Fibroblast of skin of scalp (primary cell): ENCODE results near the gene RBP3.
A peak's percentile ranks its signal among the peaks of the same experiment; 100 is the strongest.

Source experiments
- DNase-seq: peaks from one replicate; pipeline ENCODE4 v3.0.0-alpha.2; 2013

RBP3 gene

DNA sequence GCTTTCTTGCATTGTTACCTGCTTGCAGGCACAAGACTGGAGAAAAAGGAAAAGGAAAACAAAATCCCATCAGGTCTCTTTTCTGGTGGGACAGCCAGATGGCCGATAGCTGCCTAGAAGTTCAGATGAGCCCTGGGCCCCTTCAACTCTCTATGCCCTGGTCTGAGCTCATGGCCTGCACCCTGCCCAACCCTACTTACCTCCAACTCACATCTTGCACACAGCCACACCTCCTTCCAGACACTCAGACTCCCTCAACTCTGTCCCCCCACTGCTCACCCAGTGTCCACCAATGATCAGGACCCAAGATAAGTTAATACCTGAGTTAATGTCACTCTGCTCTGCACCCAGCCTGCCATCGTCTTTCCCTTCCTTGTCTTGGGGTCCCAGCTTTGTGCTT is 10.9 kb downstream of the RBP3 start:
- no peak for DNase-seq

DNA sequence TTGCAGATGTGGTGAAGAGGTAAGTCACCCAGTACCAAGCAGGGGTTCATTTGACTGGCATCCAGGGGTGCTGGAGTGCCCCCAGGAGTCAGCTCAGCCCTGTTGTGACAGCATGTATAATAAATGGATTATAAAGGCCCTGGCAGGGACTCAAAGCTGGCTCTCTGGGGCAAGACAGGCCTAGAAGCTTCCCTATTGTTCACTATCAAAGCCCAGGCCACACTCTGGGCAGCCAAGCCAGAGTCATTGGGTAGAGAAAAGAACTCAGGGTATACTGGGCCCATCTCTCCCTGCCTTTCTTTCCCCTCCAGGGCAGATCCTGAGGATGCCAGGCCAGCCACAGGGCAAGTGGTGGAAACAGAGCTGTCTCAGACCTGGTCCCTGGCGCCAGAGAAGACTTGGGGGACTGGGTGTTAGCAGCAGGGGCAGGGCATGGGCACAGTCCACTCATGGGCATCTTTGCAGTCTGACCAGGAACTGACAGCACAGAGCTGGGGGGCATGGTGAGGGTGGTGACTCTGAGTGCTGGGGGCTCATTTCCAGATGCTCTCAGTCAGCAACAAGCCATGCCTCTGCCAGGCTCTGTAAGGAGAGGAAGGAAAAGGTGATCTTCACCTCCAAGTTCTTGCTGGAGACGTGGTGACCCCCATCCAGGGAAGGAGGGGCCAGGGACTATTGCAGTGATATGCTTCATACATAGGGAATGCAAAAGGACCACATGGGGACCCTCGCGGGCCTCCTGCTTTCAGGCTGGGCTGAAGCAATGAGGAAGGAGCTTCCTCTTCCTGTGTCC is 11.7 kb downstream of the RBP3 start:
- no peak for DNase-seq

GRCh38 chr10:47360419-47361040 is 12.4 kb downstream of the RBP3 start:
- no peak for DNase-seq

GRCh38 chr10:47361293-47361692 is 13.1 kb downstream of the RBP3 start:
- DNase-seq: peak; percentile 26

- DNase-seq: no peak
Measured at GRCh38 chr10:47362199-47362598, 14.0 kb downstream of the RBP3 start.

DNA sequence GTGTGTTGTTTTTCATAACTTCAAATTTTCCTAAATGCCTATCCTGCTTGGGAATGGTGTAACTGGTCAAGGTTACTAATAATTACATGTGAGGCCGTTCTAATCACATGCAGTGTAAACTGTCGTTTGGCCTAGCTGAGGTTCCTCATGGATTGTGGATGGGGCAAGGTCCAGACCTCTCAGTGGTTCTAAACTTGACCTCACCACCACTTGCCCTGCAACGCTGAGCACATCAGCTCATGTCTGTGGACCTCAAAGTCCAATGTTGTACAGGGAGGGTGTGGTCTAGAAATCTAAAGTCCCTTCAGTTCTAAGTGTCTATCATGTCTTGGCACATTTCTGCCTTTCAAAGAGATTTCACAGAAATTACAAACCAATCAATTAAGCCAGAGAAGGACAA is 15.6 kb downstream of the RBP3 start:
- DNase-seq: no peak

GRCh38 chr10:47364366-47364765 is 16.2 kb downstream of the RBP3 start:
- no peak for DNase-seq

- no peak for DNase-seq
Measured at GRCh38 chr10:47364911-47365310, 16.7 kb downstream of the RBP3 start.

DNA sequence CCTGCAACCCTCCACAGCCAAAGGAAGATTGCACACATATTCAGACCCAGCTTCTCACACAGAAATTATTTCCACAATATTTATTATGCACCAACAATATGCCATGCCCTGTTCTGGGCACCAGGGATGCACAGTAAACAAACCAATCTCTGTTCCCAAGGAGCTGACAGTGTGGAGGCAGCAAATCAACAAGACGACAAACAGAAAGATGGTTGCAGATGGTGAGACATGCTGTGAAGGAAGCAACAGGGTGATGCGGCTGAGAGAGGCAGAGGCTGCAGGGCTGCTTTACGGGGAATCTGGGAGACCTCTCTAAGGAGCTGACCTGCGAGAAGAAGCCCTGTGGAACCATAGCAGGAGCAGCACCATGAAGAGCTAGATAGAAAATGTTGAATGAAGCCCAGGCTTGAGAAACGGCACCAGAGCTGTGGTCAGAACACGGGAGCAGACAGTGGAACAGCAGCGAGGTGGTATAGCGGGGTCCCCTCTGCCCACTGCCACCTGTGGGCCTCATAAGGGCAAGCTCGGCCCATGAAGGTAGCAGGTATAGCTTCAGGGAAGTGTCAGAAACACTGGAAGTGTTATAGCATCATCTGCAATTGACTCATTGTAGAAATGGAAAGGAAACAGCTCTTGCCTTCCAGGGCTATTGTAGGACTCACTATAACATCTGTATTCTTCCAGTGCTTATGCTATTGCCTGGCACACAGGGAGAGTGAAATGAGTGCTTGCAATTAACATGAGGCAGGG is 17.4 kb downstream of the RBP3 start:
- DNase-seq: no peak

DNA sequence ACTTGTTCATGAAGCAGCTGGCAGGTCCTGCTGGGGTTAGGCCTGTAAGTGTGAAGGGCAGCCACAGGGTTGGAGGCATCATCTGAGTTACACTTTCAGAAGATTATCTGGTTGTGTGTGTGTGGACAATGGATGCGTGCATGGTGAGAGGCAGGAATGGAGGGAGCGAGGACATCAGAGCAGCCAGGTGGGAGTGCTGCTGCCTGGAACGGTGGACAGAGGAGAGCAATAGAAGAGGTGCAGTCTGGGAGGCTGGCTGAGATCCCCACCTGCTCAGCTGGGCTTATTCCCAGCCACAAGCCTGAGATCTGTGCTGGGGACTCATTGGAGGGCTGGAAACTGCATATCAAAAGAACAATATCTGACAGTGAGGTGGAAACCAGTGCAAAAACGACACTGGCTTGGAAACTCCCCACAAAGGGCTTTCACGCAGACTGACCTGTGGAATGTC is 18.0 kb downstream of the RBP3 start:
- no peak for DNase-seq

- DNase-seq: no peak
Measured at GRCh38 chr10:47366731-47367460, 18.7 kb downstream of the RBP3 start.

DNA sequence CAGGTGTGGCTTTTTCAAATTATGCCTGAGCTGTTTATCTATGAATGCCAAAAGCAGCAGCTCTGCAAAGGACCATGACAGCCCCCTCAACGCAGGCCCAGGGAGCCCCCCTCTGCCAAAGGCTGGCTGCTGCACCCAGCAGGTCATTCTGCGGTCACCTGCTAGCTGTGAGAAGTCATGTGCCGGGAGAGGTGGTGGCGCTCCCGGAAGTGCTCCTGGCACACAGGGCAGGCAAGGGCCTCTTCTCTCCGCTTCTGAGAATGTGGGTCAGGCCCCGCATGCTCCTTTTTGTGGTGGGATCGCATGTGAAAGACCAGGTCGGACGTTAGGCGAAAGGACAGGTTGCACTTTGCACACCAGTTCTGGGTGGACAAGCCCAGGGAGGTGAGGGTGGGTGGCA is 19.5 kb downstream of the RBP3 start:
- DNase-seq: no peak

- DNase-seq: no peak
Measured at GRCh38 chr10:47368431-47369180, 20.4 kb downstream of the RBP3 start.

- DNase-seq: no peak
Measured at GRCh38 chr10:47369251-47369894, 21.2 kb downstream of the RBP3 start.

DNA sequence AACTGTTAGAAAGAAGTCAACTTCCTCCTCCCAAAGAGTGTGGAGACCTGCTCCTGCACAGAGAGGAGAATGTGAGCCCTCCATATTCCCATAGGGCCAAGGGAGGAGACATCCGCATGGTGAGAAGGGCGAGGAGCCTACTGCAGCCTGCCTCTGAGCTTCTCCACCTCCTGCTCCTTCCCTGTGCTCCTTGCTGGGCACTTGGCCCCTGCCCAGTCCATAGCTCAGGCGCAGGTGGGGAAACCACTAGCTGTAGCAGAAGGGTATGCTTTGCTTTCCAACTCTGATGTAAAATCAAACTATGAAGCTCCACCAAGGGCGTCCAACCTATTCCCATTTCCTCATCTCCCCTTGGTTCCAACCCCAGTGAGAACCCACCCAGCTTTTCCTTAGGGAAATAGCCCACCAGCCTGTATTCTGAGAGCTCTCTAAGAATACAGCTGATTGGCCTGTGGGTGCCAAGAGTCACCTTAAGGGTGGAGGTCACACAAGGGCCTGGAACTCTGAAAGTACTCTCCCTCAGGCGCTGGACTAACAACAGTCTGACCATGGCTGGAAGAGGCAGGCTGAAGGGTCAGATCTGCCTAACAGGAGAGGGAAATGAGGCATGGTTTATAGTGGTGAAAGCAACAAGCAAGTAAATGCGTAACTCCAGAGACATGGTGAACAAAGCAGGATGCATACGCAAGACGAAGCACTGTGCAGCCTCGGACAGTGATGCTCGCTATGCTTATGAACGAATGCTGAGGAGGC is 22.0 kb downstream of the RBP3 start:
- DNase-seq: no peak

DNA sequence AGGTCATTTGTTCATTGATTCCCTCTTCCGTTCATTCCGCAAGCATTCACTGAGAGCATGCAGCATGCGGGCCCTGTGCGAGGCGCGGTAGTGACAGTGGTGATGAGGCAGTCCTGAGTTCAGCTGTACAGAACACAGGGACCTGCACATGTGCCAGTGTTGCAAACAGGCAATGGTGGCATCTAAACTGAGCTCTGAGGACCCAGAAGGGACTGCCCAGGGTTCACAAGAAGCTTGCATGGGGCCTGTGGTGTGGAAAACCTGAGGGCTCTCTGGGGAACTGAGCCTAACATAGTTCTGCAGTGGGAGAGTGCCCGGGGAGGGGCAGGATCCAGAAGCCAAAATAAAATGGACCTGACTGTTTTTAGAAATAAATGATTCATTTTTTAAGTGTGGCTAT is 22.7 kb downstream of the RBP3 start:
- no peak for DNase-seq

- no peak for DNase-seq
Measured at GRCh38 chr10:47371629-47372485, 23.7 kb downstream of the RBP3 start.

DNA sequence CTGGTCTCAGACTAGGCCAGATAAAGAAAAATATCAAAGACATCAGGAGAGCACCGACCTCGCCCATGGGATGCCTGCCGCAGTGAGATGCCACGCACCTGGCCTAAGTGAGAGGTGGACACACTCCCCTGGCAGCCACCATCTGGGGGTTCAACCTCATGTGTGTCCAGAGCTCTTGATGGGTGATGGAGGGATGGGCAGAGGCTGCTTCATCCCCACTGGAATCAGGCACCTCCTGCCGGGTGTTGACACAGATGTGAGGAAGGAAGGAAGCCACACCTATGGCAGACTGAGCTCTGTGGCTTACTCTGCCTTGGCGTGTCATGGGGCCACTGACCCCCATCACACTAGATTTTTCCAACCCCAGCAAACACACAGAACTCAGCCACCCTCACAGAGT is 24.6 kb downstream of the RBP3 start:
- DNase-seq: no peak

GRCh38 chr10:47374611-47375536 is 26.7 kb downstream of the RBP3 start:
- DNase-seq: peak; percentile 58
